GM12878 (cell line): ENCODE measurements around the gene YES1.

Source experiments
- CBFB ChIP-seq: IDR thresholded peaks from 2 replicates; pipeline ENCODE4 v1.6.1; 2016; ENCODE audit warnings: antibody characterized with exemption, low read depth
- CTCF ChIP-seq, 3 experiments: IDR thresholded peaks in 2 of 3; conservative IDR thresholded peaks in 1 of 3; 2 replicates each; pipeline ENCODE4 v1.5.1; 2011; ENCODE audit warnings: low read depth in 3 of 3, low read length in 3 of 3, mild to moderate bottlenecking in 3 of 3, control low read depth in 2 of 3, moderate library complexity in 2 of 3, inconsistent platforms in 1 of 3, mixed read lengths in 1 of 3; ENCODE audit not compliant: control insufficient read depth in 2 of 3, insufficient read depth in 1 of 3; ENCODE audit errors: extremely low read depth in 1 of 3
- EZH2 ChIP-seq: IDR thresholded peaks from 2 replicates; pipeline ENCODE4 v1.6.1; 2012; ENCODE audit warnings: low read depth, mild to moderate bottlenecking, control low read depth, inconsistent platforms, low read length, borderline replicate concordance; ENCODE audit not compliant: control insufficient read depth
- GATAD2B ChIP-seq: fragments of 450-650 bp; conservative IDR thresholded peaks from 2 replicates; pipeline ENCODE4 v1.6.1; 2017; ENCODE audit warnings: low read depth, mild to moderate bottlenecking, moderate library complexity
- ZNF687 ChIP-seq: fragments of 450-650 bp; IDR thresholded peaks from 2 replicates; pipeline ENCODE4 v1.6.1; 2017; ENCODE audit warnings: mild to moderate bottlenecking, moderate library complexity

GRCh38 chr18:679516-679915, 132.5 kb downstream of the YES1 start:
- TF ChIP-seq CTCF (IDR thresholded peaks at IDR 0.05 in 2 of 3, conservative IDR thresholded peaks at IDR 0.05 in 1 of 3; ENCODE audit: control insufficient read depth in 2 of 3, extremely low read depth in 1 of 3, insufficient read depth in 1 of 3, low read depth in 3 of 3, low read length in 3 of 3), result no peak
- TF ChIP-seq CBFB, result no peak
- TF ChIP-seq EZH2, result no peak
- TF ChIP-seq GATAD2B, result no peak
- no peak for TF ChIP-seq ZNF687
